ENCODE measurements around the gene CHRM4. TPM values are rescaled to one million over a fixed set of nuclear protein-coding genes. Genes with fewer than 3 reads are reported as not detected.

Gene CHRM4
- total RNA-seq, 1 experiment from 2014 or later: not detected

- peak; percentile 33 for DNase-seq (ENCODE audit: low read depth)
These were observed 43.8 kb downstream of the CHRM4 start for GRCh38 chr11:46347637-46348311.

GRCh38 chr11:46346886-46347636 is 44.5 kb downstream of the CHRM4 start, which contains the start of gene DGKZ:
DGKZ (plus strand) TSS chr11:46347463; CDS start chr11:46347660, 197 bp downstream.
- peak; percentile 92 for DNase-seq (ENCODE audit: low read depth)

- DNase-seq (ENCODE audit: low read depth): no peak
These were observed 45.6 kb downstream of the CHRM4 start for GRCh38 chr11:46345881-46346484.

DNA sequence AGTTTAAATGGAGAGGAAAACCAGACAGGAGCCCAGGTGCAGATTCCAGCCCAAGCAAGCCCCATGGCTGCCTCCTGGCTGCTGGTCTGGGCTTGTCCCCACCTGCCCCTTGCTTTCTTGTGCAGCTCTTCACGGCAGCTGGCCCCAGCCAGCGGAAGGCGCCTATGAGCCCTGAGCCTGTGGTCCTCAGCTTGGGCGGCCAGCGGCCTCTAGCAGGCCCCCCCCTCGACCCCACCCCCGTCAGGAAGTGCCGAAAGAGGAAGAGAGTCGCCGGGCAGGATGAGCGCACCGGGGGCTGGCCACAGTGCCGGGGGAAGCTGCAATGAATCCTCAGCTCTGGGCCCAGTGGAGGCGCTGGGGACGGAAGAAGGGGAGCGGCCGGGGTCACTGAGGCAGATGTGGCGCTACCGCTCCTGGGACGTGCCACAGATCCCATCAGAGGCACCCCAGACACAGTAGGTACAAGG is 46.4 kb downstream of the CHRM4 start:
- no peak for DNase-seq (ENCODE audit: low read depth)

DNA sequence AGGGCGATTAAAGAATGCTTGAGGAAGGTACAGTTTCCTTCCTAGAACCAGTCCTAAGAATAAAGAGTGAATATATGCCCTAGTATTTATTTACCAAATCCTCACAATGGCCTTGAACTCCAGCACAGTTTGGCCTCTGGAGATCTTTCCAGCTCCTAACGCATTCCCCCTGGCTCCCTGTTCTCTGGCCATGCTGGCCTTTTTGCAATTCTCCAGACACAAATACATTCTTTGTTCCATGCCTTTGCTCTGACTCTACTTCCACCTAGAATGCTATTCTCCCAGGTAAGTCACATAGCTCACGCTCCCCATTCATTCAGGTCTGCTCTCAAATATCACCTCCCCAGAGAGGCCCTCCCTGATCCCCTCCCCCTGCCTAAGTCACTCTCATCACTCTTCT is 48.1 kb downstream of the CHRM4 start:
- DNase-seq (ENCODE audit: low read depth): no peak

DNA sequence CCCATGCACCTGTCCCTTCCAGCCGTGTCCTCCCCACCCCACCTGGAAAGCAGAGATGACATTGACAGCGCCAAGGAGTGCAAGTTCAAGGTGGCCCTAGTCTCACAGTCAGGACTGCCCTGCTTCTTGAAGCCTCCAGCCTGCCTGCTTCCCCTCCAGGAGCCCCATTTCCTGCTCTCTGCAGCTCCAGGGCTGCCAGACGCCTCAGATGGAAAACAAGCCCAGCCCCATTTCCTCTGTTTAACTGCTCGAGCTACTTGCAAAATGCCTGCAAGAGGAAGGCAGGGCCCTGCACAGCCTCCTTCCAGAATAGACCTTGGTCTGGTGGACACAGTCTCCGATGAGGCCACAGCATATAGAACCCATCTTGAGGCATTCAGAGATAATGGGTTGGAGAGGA is 49.3 kb downstream of the CHRM4 start:
- no peak for DNase-seq (ENCODE audit: low read depth)

DNA sequence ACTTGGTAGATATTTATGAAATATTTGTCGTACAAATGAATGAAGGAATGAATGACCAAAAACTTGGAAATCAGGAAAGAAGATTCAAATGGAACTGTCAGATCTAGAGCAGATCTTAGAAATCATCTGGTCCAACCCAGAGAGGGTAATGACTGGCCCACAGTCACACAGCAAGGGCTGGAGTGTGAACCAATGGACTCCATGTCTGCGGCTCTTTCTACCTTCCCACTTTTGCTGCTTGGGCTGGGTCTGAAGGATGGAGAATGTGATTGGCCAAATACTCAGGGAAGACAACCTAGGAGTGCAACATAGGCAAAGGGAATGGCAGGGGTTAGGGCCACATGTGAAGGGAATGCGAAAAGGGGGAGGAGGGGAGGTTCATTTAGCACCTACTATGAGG is 50.1 kb downstream of the CHRM4 start:
- DNase-seq (ENCODE audit: low read depth): no peak

GRCh38 chr11:46339816-46340215 is 51.8 kb downstream of the CHRM4 start:
- no peak for DNase-seq (ENCODE audit: low read depth)

DNA sequence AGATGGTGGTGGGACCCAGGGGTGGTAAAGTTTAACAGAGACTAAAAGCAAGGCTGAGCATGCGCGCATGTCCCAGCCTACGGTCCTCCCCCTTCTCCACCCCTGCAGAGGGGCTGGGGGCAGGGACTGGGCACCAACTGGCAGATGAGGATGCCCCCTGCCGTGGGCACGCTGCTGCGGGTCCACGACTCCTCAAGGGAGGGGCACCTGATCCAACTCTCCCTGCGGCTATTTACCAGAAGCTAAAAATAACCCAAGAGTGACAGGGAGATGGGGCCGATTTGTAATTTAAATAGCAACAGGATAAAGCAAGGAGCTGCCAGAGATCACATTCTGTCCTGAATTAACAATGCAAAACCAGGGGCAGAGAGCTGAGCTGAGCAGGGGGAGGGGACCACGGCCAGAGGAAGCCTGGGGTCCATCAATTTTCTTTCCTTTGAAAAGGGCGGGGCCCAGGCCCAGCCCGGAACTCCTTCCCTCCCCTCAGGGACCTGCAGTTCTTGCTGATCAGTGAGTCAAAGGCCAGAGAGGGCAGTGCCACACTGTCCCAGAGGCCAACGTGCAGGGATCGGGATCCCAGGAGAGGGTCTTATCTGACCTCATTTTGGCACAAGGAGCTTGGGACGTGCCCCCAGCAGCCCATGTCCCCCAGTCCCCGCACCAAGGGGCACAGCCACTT is 52.4 kb downstream of the CHRM4 start:
- no peak for DNase-seq (ENCODE audit: low read depth)

- DNase-seq (ENCODE audit: low read depth): no peak
These were observed 53.0 kb downstream of the CHRM4 start for GRCh38 chr11:46338636-46338987.

DNA sequence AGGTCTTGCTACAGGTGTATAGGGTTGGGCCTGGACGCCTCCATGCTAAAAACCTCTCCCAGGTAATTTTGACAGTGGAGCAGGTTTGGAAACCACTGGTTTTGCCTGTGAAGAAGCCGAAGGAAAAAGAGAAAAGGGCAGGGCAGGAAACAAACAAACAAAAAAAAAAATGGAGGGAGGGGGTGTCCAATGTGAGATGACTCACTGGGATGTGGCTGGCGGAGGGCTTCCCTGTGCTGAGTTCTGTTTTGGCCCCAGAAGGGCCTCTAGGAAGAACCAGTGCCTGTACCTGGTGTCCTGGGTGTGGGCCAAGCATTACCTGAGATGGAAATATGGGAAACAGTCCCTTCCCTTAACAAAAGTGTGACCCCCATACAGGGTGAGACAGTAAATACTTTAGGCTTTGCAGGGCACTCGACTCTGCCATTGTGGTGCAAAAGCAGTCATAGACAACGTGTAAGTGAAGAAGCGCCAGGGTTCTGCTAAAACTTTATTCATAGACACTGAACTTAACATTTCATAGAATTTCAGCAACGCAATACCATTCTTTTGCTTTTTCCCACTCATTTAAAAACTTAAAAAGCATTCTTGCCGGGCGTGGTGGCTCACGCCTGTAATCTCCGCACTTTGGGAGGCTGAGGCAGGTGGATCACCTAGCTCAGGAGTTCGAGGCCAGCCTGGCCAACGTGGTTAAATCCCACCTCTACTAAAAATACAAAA is 53.8 kb downstream of the CHRM4 start:
- no peak for DNase-seq (ENCODE audit: low read depth)

GRCh38 chr11:46336563-46337180 is 54.9 kb downstream of the CHRM4 start:
- DNase-seq (ENCODE audit: low read depth): peak; percentile 57

GRCh38 chr11:46335890-46336562 is 55.5 kb downstream of the CHRM4 start:
- no peak for DNase-seq (ENCODE audit: low read depth)

DNA sequence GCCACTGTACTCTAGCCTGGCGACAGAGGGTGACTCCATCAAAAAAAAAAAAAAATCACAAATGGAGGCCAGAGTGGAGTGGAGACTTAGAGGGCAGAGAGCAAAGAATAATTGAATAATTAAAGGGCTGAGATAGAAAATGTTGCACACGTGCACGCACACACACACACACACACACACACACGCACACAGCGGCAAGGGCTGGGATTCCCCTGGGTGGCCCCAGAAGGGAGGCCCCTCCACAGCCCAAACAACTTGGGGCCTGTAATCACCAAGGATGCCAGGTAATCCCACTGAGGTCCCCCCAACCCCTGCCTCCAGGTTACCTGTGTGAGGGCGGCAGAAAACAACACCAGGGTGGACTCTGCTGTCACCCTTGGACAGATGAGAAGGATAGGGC is 56.3 kb downstream of the CHRM4 start:
- no peak for DNase-seq (ENCODE audit: low read depth)

- DNase-seq (ENCODE audit: low read depth): no peak
These were observed 57.4 kb downstream of the CHRM4 start for GRCh38 chr11:46334211-46334610.

Other genes starting within 250 kb of the CHRM4 start
- 4.6 and 9.7 TPM in 2 replicates for gene CREB3L1, start 114.1 kb downstream of the CHRM4 start, total RNA-seq (2014; rRNA removed; shearing (Covaris generic))
- 27.2 and 41.4 TPM in 2 replicates for gene DGKZ, start 44.3 kb downstream of the CHRM4 start, total RNA-seq (2014; rRNA removed; shearing (Covaris generic))
- gene MDK, start 10.1 kb downstream of the CHRM4 start, total RNA-seq (2014; rRNA removed; shearing (Covaris generic)): 157 and 177 TPM in 2 replicates
- 16.1 and 19.2 TPM in 2 replicates for gene AMBRA1, start 202.2 kb upstream of the CHRM4 start, total RNA-seq (2014; rRNA removed; shearing (Covaris generic))
- gene HARBI1, start 225.5 kb upstream of the CHRM4 start, total RNA-seq (2014; rRNA removed; shearing (Covaris generic)): 2.3 and 5.1 TPM in 2 replicates
- gene ATG13, start 225.8 kb upstream of the CHRM4 start, total RNA-seq (2014; rRNA removed; shearing (Covaris generic)): 46.4 and 74.7 TPM in 2 replicates